ENCODE results near the gene GNAQ.
"Not testable (repeated sequence)": the region's sequence is repeated elsewhere in the genome, so short reads cannot be mapped to it uniquely, and the experiment has no call there.

GNAQ gene

GRCh38 chr9:77885104-77885672, 146.4 kb downstream of the GNAQ start:
- in situ Hi-C loops (cut with MboI; ENCODE audit: low sequenced_read_pairs) = no loop called here

GRCh38 chr9:77883846-77884771, 147.5 kb downstream of the GNAQ start:
- in situ Hi-C loops (cut with MboI; ENCODE audit: low sequenced_read_pairs) = no loop called here

- in situ Hi-C loops (cut with MboI; ENCODE audit: low sequenced_read_pairs) = no loop called here
Observed at GRCh38 chr9:77883133-77883532, 148.5 kb downstream of the GNAQ start.

GRCh38 chr9:77882294-77882693, 149.3 kb downstream of the GNAQ start:
- in situ Hi-C loops (cut with MboI; ENCODE audit: low sequenced_read_pairs) = no loop called here

GRCh38 chr9:77881634-77882033, 150.0 kb downstream of the GNAQ start:
- in situ Hi-C loops (cut with MboI; ENCODE audit: low sequenced_read_pairs) = not testable (repeated sequence)

GRCh38 chr9:77881111-77881510, 150.5 kb downstream of the GNAQ start:
- in situ Hi-C loops (cut with MboI; ENCODE audit: low sequenced_read_pairs) = no loop called here

- in situ Hi-C loops (cut with MboI; ENCODE audit: low sequenced_read_pairs) = no loop called here
Observed at GRCh38 chr9:77879437-77879943, 152.1 kb downstream of the GNAQ start.

- in situ Hi-C loops (cut with MboI; ENCODE audit: low sequenced_read_pairs) = not testable (repeated sequence)
Observed at GRCh38 chr9:77878793-77879192, 152.8 kb downstream of the GNAQ start.

- in situ Hi-C loops (cut with MboI; ENCODE audit: low sequenced_read_pairs) = no loop called here
Observed at GRCh38 chr9:77877976-77878375, 153.6 kb downstream of the GNAQ start.

- in situ Hi-C loops (cut with MboI; ENCODE audit: low sequenced_read_pairs) = no loop called here
Observed at GRCh38 chr9:77876590-77876989, 155.0 kb downstream of the GNAQ start.

- in situ Hi-C loops (cut with MboI; ENCODE audit: low sequenced_read_pairs) = no loop called here
Observed at GRCh38 chr9:77876091-77876490, 155.5 kb downstream of the GNAQ start.

GRCh38 chr9:77872863-77873262, 158.7 kb downstream of the GNAQ start:
- in situ Hi-C loops (cut with MboI; ENCODE audit: low sequenced_read_pairs) = no loop called here

GRCh38 chr9:77872177-77872576, 159.4 kb downstream of the GNAQ start:
- in situ Hi-C loops (cut with MboI; ENCODE audit: low sequenced_read_pairs) = no loop called here

GRCh38 chr9:77871483-77871882, 160.1 kb downstream of the GNAQ start:
- in situ Hi-C loops (cut with MboI; ENCODE audit: low sequenced_read_pairs) = no loop called here

- in situ Hi-C loops (cut with MboI; ENCODE audit: low sequenced_read_pairs) = no loop called here
Observed at GRCh38 chr9:77866878-77867277, 164.7 kb downstream of the GNAQ start.

- in situ Hi-C loops (cut with MboI; ENCODE audit: low sequenced_read_pairs) = no loop called here
Observed at GRCh38 chr9:77865385-77866047, 166.1 kb downstream of the GNAQ start.

GRCh38 chr9:77864211-77864889, 167.3 kb downstream of the GNAQ start:
- in situ Hi-C loops (cut with MboI; ENCODE audit: low sequenced_read_pairs) = no loop called here

- in situ Hi-C loops (cut with MboI; ENCODE audit: low sequenced_read_pairs) = not testable (repeated sequence)
Observed at GRCh38 chr9:77863638-77864037, 168.0 kb downstream of the GNAQ start.

- in situ Hi-C loops (cut with MboI; ENCODE audit: low sequenced_read_pairs) = not testable (repeated sequence)
Observed at GRCh38 chr9:77860953-77861352, 170.7 kb downstream of the GNAQ start.

GRCh38 chr9:77857513-77858259, 173.9 kb downstream of the GNAQ start:
- in situ Hi-C loops (cut with MboI; ENCODE audit: low sequenced_read_pairs) = no loop called here
